KOPT-K1 (cell line): Measurements from ENCODE around the gene KCTD2.
"Not testable (repeated sequence)": the region's sequence is repeated elsewhere in the genome, so short reads cannot be mapped to it uniquely, and the experiment has no call there.

Source experiments
- H3K27ac ChIP-seq: fragments of 200-600 bp; sonication (generic); 2 replicates; pipeline ENCODE4 v1.5.1; 2016; ENCODE audit warnings: antibody characterized with exemption, mild to moderate bottlenecking, low read depth, low read length; ENCODE audit not compliant: poor library complexity, severe bottlenecking
- H3K36me3 ChIP-seq: fragments of 200-600 bp; sonication (generic); 2 replicates; pipeline ENCODE4 v1.5.1; 2017; ENCODE audit warnings: antibody characterized with exemption, mild to moderate bottlenecking, low read length, moderate library complexity; ENCODE audit not compliant: insufficient read depth
- H3K9me3 ChIP-seq: fragments of 200-600 bp; sonication (generic); 2 replicates; pipeline ENCODE4 v1.5.1; 2017; ENCODE audit warnings: antibody characterized with exemption, low read length, mild to moderate bottlenecking; ENCODE audit not compliant: insufficient read depth, poor library complexity, severe bottlenecking

The KCTD2 gene

GRCh38 chr17:75059369-75060345 lies 12.6 kb downstream of the KCTD2 start:
- Histone ChIP-seq H3K27ac (no peak overlapping the region), H3K36me3 (peaks cover 88% of the 10 kb centered on the region), H3K9me3 (no peaks in the 10 kb centered on the region)

- peaks cover 88% of the 10 kb centered on the region for H3K36me3 ChIP-seq
- H3K9me3 ChIP-seq, result no peaks in the 10 kb centered on the region
- H3K27ac ChIP-seq, result no peak overlapping the region
Measured at GRCh38 chr17:75060434-75061054, 13.5 kb downstream of the KCTD2 start.

GRCh38 chr17:75061055-75061438 lies 14.0 kb downstream of the KCTD2 start:
- Histone ChIP-seq H3K9me3 (no peaks in the 10 kb centered on the region), H3K27ac (no peak overlapping the region), H3K36me3 (peaks cover 85% of the 10 kb centered on the region)

GRCh38 chr17:75061618-75062017 lies 14.6 kb downstream of the KCTD2 start:
- H3K36me3 ChIP-seq, result peaks cover 79% of the 10 kb centered on the region

GRCh38 chr17:75063201-75063600 lies 16.2 kb downstream of the KCTD2 start:
- no peaks in the 10 kb centered on the region for H3K9me3 ChIP-seq
- no peak overlapping the region for H3K27ac ChIP-seq
- peaks cover 70% of the 10 kb centered on the region for H3K36me3 ChIP-seq

More at GRCh38 chr17:75061618-75062017, 14.6 kb downstream of the KCTD2 start:
- no peaks in the 10 kb centered on the region for H3K9me3 ChIP-seq
- H3K27ac ChIP-seq, result no peak overlapping the region

GRCh38 chr17:75063626-75064025 lies 16.6 kb downstream of the KCTD2 start:
- peaks cover 66% of the 10 kb centered on the region for H3K36me3 ChIP-seq
- H3K27ac ChIP-seq, result no peak overlapping the region
- no peaks in the 10 kb centered on the region for H3K9me3 ChIP-seq

- peaks cover 66% of the 10 kb centered on the region for H3K36me3 ChIP-seq
- no peaks in the 10 kb centered on the region for H3K9me3 ChIP-seq
- H3K27ac ChIP-seq, result no peak overlapping the region
Measured at GRCh38 chr17:75064040-75064439, 17.0 kb downstream of the KCTD2 start.

- Histone ChIP-seq H3K36me3 (peaks cover 62% of the 10 kb centered on the region), H3K27ac (no peak overlapping the region), H3K9me3 (no peaks in the 10 kb centered on the region)
Measured at GRCh38 chr17:75064460-75064859, 17.4 kb downstream of the KCTD2 start.

GRCh38 chr17:75064867-75065561 lies 18.0 kb downstream of the KCTD2 start:
- H3K27ac ChIP-seq, result no peak overlapping the region
- H3K36me3 ChIP-seq, result peaks cover 56% of the 10 kb centered on the region
- no peaks in the 10 kb centered on the region for H3K9me3 ChIP-seq

GRCh38 chr17:75065562-75066151 lies 18.6 kb downstream of the KCTD2 start:
- no peak overlapping the region for H3K27ac ChIP-seq
- peaks cover 50% of the 10 kb centered on the region for H3K36me3 ChIP-seq
- H3K9me3 ChIP-seq, result no peaks in the 10 kb centered on the region

- peak overlapping the region; percentile 51 for H3K27ac ChIP-seq
- H3K36me3 ChIP-seq, result peaks cover 28% of the 10 kb centered on the region
- H3K9me3 ChIP-seq, result no peaks in the 10 kb centered on the region
Measured at GRCh38 chr17:75067856-75068255, 20.8 kb downstream of the KCTD2 start.

GRCh38 chr17:75068750-75069149 lies 21.7 kb downstream of the KCTD2 start:
- H3K27ac ChIP-seq, result no peak overlapping the region
- H3K9me3 ChIP-seq, result no peaks in the 10 kb centered on the region
- peaks cover 19% of the 10 kb centered on the region for H3K36me3 ChIP-seq

- H3K27ac ChIP-seq, result no peak overlapping the region
Measured at GRCh38 chr17:75069783-75070182, 22.8 kb downstream of the KCTD2 start.

GRCh38 chr17:75071478-75072271 lies 24.6 kb downstream of the KCTD2 start:
- H3K27ac ChIP-seq, H3K9me3 ChIP-seq, H3K36me3 ChIP-seq: not testable (repeated sequence)

More at GRCh38 chr17:75069783-75070182, 22.8 kb downstream of the KCTD2 start:
- H3K9me3 ChIP-seq, result no peaks in the 10 kb centered on the region
- peaks cover 9% of the 10 kb centered on the region for H3K36me3 ChIP-seq
